ENCODE results near the gene MYO16.
A peak's percentile ranks its signal among the peaks of the same experiment; 100 is the strongest.

Gene MYO16

GRCh38 chr13:109159650-109160309 lies 530.4 kb downstream of the MYO16 start:
- DNase-seq = no peak

DNA sequence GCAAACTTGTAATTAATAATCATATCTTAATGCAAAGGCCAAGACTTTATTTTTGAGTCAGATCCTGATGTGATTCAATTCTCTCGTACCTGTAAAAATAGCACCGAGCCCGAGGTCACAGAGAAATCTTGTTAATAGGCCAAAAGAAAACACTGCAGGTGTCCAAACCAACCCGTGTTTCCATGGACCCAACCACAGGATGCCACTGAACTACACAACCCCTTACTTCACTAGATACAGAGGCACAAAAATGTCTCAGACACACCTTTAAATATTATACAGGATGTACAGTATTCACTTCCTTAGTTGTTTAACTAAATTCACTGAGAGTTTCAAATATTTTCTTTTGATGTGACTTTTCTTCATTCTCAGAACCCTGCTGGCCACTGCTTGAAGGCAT lies 530.9 kb downstream of the MYO16 start:
- no peak for DNase-seq

DNA sequence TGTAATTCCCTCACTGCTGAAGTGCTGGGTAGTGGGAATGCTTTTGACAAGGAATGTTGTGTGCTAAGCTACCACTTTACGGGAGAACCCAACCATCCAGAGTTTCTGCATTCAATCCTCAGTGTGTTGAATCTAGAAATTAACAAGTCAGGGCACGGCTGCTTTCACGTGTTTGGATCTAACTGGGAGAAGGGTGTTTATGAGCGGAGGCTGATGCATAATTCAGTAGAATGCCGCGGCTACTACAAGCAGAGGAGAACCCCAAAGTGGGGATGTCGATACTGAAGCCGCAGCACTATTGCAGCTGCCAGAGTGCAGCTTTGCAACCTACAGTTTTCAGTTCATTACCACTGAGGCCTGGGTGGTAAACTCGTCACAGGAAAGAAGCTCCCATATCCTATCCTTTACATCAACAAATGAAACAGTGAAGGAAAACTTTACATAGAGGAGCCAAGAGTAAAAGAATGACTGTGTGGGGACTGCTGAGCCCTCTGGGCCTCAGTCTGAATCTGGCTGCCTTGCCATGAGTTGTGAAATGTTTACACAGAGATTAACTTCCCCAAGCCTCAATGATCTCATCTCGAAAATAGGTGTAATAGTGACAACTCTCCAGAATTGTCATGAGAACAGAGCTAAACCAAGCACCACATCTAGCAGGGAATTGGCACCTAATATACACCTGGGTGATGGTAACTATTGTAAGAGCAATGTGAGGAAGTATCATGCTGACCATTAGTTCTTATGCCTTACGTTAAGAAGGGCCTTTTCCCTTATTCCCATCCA lies 531.7 kb downstream of the MYO16 start:
- DNase-seq = no peak

DNA sequence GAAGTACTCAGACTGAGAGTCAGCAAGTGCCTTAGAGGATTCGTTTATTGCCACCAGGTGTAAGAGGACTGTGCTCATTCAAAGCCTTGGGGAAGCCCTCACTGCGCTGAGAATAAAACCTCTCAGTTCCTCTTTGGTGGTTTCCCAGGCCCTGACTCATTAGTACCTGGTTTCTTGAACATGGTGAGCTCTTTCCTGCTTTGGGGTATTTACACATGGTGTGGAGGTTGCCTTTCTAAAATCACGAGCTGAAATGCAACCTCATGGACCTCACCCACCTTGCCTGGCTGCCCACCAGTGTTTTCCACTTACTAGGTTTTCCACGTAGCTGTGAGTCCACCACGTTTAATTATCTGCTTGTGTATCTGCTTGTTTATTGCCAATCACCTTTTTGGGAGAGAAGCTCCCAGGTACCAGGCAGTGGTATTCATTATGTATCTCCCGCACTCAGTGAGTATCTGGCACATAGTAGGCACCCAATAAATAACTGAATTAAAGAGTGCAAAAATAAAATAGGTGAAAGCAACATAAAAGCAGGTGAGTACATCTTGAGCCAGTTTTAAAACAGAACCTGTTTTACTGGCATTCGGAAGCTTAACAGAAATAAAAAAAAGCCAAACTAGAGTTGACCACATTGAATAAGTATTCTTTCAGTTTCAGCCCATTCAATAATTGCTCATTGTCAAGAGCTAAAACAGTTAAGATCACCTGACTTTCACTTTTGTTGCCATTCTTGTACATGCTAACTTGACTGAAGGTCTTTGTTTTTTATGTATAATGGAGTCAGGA lies 533.0 kb downstream of the MYO16 start:
- DNase-seq = peak; percentile 47

DNA sequence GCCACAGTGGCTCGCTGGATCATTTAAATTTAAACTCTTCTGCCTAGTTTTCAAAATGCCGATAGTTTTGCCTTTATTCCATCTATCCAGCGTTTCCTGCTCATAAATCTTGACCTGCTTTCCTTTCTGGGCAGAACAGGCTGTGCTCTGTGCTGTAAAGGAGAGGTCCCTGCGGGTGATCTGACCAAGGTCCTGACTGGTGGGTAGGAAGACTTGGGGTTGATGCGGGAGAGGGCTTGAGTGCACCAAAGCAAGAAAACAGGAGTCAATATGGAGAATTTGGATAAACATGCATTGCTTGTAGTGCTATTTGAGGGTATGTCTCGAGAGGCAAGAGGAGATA lies 533.6 kb downstream of the MYO16 start:
- DNase-seq = no peak

DNA sequence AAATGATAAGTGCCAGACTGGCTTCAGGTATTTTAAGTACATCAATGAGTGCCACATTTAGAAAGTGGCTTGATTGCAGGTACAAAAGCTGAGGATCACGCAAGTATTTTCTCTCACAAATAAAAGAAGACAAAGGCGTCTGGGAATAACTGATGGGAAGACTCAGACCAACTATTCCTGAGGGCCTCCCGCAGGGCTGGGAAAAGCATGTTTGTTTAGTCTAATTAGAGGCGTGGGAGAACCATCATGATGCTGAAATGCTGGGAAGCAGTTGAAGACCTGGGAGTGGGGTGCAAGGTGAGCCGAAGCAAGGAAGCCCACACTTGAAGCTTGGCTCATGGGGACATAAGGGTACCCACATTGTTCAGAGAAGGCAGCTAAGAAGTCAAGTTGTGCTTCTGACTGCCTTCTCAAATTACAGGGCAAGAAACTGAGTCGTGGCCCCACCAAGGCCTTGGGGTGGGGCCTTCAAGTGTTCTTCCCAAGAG lies 536.0 kb downstream of the MYO16 start:
- DNase-seq = no peak

GRCh38 chr13:109166804-109167203 lies 537.4 kb downstream of the MYO16 start:
- DNase-seq = no peak

GRCh38 chr13:109172136-109172535 lies 542.7 kb downstream of the MYO16 start:
- no peak for DNase-seq

- DNase-seq = no peak
These were observed 546.3 kb downstream of the MYO16 start for GRCh38 chr13:109175666-109176065.

GRCh38 chr13:109180905-109181425 lies 551.6 kb downstream of the MYO16 start:
- DNase-seq = no peak

DNA sequence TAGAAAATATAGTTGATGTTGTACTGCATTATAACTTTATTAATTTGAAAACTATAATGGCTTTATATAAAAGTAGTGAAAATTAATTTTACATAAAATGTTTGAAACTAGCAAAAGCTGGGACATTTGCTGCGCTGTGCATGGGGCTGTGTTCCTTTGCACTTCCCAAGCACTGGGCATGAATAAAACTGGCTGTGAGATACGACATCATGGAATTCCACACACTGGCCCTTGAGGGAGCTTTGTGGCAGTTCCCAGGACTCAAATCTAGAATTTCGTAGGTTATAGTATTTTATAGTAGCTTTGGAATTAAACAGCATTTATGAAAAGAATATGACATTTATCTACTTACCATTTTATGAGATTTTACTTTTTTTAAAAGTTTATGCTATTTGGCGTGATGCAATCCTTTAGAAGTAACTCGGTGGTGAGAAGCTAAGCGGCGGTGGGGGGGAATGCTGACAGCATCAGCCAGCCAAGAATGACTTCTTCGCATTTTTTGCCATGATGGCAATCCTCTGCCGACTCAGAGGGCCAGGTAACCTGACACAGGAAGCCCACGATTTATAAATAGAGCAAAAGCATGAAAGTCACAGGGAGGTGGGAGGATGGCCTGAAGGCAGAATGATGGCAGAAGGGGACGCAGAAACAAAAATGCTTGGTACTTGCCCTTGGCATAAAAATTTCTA lies 553.5 kb downstream of the MYO16 start:
- DNase-seq = no peak

DNA sequence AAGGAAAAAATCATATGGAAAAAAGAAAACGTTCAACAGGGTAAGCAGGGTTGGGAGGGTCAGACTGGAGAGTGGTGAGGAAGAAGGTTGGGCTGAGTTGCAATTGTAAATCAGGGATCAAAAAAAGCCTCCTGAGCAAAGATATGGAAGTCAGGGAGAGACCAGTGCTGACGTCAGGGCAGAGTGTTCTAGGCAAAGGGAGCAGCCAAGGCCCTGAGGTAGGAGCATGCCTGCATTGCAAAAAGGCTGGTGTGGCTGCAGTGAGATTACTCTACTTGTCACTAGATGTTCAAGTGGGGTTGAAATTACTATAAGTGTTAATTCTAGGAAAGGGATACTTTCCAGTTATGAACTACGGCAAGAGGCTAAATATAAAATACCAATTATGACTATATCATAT lies 562.0 kb downstream of the MYO16 start:
- no peak for DNase-seq

DNA sequence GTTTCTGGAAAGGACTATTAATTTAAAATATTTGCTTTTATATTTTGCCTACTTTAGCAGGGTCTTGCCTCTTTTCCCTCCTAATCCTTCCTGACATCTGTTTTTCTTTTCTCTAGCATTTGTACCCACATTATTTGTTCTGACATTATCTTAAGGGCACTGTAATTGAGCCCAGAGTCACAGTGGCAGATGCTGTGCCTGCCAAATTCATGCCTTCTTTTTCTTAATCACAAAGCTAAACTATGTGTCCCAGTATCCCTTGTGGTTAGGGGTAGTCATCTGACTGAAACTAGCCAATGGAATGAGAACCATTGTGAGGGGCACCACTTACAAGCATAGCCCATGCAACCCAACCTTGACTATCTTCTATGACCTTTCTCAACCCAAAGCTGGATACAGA lies 562.9 kb downstream of the MYO16 start:
- no peak for DNase-seq

- DNase-seq = no peak
These were observed 567.5 kb downstream of the MYO16 start for GRCh38 chr13:109196948-109197347.

- DNase-seq = no peak
These were observed 569.2 kb downstream of the MYO16 start for GRCh38 chr13:109198585-109198984.

DNA sequence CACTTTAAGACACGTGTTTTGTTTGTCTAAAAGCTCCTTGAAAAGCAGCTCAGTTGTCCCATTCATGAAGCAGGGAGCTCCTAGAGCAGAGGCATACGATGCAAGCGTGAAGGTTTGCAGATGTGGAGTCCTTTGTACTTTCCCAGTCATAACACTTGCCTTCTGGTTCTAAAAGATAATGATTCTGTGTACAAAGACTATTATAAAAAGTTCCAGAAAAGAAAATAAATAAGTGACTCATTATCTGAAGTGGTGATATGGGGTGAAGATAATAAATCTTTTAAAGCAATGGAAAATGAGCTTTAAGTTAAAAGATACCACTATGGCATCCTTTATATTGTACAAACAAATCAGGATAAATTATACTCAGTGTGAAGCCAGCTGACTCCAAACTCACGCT lies 569.9 kb downstream of the MYO16 start:
- DNase-seq = no peak

DNA sequence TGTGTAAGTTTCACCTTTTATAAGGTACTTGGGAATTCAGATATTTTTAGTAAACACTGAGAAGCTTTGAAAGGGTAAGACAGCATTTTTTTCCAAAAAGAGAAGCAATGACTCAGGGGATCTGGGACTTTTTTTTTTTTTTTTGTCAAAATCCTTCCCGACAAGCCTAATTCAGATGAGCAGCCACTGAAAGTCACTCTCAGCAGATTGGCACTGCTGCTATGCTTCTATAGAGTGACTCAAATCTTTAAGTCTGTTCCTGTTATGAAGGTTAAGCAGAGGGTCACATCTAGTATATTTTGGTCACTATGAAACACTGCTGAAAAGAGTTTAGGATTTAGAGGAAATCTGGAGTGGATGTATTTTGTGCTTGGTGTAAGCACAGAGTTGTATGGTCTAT lies 571.1 kb downstream of the MYO16 start:
- DNase-seq = no peak

DNA sequence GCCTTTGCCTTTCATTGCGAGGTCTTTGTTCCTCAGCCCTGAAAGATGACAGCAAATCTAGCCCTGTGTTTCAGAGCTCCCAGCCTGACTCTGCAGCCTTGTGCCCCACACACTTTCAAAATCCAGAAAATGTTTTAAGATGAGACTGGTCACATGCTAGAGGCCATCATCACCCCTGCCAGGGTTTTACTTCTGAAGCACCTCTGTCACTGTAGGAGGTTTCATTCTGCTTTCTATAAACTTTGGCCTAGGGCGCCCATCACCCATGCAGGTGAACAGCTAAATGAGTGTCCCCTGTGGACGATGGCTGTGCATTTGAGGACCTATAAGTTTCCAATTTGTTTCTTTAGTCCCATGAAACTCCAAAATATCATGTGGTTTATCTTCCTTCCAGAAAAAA lies 574.2 kb downstream of the MYO16 start:
- DNase-seq = no peak

DNA sequence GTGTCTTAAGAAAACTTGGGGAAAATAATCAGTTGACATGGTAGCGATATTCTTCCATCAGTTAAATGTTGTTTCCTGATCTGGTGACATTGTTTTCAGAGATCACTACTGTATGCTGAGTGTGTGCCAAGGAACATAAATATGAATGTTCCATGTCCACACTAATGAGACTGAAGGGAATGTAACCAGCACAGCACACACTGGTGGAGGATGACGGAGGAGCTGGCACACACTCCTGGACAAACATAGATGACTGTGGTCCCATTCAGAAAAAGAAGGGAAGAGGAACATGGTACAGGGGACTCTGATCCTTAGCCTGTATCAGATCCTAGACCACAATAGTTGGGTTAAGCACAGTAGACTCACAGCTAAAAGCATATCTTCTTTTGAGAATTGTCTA lies 574.8 kb downstream of the MYO16 start:
- DNase-seq = no peak

DNA sequence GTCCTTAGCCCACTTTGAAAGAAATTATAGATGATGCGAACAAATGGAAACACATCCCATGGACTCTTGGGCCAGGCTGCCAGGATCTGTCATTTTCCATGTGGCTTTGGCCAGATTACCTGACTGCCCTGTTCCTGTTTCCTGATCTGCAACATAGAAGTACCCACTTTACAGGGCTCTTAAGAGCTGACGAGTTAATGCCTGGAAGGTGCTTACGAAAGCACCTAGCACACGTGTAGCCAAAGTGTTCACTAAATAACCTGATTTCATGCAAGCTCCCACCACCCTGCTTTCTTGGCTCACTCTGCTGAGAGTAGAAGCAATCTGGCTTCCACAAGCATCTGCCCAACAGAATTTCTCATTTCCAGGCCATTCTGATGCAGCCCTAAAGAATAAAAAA lies 575.2 kb downstream of the MYO16 start:
- DNase-seq = no peak

DNA sequence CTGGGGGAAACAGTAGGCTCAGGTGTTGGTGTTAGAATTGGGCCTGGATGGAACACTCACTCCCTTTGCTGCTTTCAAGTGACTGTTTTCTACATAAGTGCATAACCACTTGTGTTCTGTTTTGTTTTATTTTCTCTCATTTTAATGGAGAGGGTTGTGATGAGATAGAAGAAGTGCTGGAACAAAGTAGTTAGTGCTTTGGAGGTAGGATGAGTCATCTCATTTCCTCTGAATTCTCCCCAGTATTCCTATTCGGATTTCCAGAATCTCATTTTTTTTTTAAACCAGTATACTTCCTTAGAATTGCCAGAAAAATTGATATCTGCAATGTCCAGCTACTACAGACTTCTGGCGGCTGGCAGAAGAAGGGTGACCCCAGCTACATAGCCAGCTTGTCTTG lies 575.9 kb downstream of the MYO16 start:
- DNase-seq = no peak

- no peak for DNase-seq
These were observed 577.2 kb downstream of the MYO16 start for GRCh38 chr13:109206616-109207015.

DNA sequence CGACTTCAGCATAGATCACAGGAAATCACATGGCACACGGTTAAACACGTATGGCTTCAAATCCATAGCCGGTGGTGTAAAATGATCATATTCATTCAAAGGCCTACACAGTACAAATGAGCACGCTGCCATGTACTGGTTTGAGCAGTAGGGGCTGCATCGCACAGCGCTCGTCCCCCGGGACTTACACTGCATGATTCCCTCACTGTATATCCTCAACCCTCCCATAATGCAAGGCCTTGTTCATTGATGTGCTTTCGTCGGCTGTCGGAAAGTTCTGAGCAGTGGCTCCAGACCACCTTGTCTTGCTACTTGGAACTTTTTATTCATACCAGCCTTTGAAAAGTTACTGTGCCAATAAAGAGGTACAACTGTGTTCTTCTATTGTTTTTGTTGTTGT lies 578.2 kb downstream of the MYO16 start:
- no peak for DNase-seq
